SK-N-SH treated with all-trans-retinoic acid at 6 μM for 48 hours (cell line): ENCODE measurements around the gene STPG3.

Experiments
- ATAC-seq: fragments of 200-7000 bp; cut with Tn5 transposase; 3 replicates; pipeline ENCODE4 v1.9.1; 2020; ENCODE audit warnings: mild to moderate bottlenecking, moderate library complexity
- ARNTL ChIP-seq: fragments of 450-650 bp; formaldehyde crosslinking; IDR thresholded peaks from 2 replicates; pipeline ENCODE4 v1.5.0; 2020; ENCODE audit warnings: low read depth, mild to moderate bottlenecking, moderate library complexity, borderline replicate concordance
- BACH2 ChIP-seq: fragments of 250-450 bp; sonication (Bioruptor Pico); IDR thresholded peaks from 2 replicates; pipeline ENCODE4 v1.9.0; 2021; ENCODE audit warnings: mild to moderate bottlenecking, borderline replicate concordance
- CSDC2 ChIP-seq: fragments of 250-450 bp; sonication (Bioruptor Pico); IDR thresholded peaks from 2 replicates; pipeline ENCODE4 v1.5.0; 2020; ENCODE audit warnings: mild to moderate bottlenecking, moderate library complexity
- GLIS3 ChIP-seq: fragments of 250-450 bp; sonication (Bioruptor Pico); IDR thresholded peaks from 2 replicates; pipeline ENCODE4 v1.5.0; 2020; ENCODE audit warnings: mild to moderate bottlenecking, moderate library complexity
- OSR1 ChIP-seq: fragments of 250-450 bp; sonication (Bioruptor Pico); IDR thresholded peaks from 2 replicates; pipeline ENCODE4 v1.8.0; 2022; ENCODE audit warnings: moderate library complexity, mild to moderate bottlenecking, inconsistent platforms
- RARB ChIP-seq: fragments of 250-450 bp; sonication (Bioruptor Pico); IDR thresholded peaks from 2 replicates; pipeline ENCODE4 v1.8.0; 2021; ENCODE audit warnings: mild to moderate bottlenecking, moderate library complexity
- SNAI2 ChIP-seq: fragments of 250-450 bp; sonication (Bioruptor Pico); IDR thresholded peaks from 2 replicates; pipeline ENCODE4 v1.5.0; 2020; ENCODE audit warnings: mild to moderate bottlenecking, moderate library complexity
- TCF4 ChIP-seq: fragments of 250-450 bp; sonication (Bioruptor Pico); IDR thresholded peaks from 2 replicates; pipeline ENCODE4 v1.8.0; 2021; ENCODE audit warnings: mild to moderate bottlenecking, moderate library complexity, borderline replicate concordance
- ZC3H10 ChIP-seq: fragments of 250-450 bp; sonication (Bioruptor Pico); IDR thresholded peaks from 2 replicates; pipeline ENCODE4 v1.5.1; 2021; ENCODE audit warnings: mild to moderate bottlenecking, moderate library complexity
- ZFP3 ChIP-seq: fragments of 250-450 bp; sonication (Bioruptor Pico); IDR thresholded peaks from 2 replicates; pipeline ENCODE4 v1.5.0; 2020; ENCODE audit warnings: mild to moderate bottlenecking, moderate library complexity
- ZFP30 ChIP-seq: fragments of 450-650 bp; formaldehyde crosslinking; IDR thresholded peaks from 2 replicates; pipeline ENCODE4 v1.5.0; 2022; ENCODE audit warnings: mild to moderate bottlenecking, moderate library complexity
- ZNF565 ChIP-seq: fragments of 450-650 bp; formaldehyde crosslinking; conservative IDR thresholded peaks from 2 replicates; pipeline ENCODE4 v1.5.0; 2020; ENCODE audit warnings: low read depth, mild to moderate bottlenecking, moderate library complexity
- ZNF70 ChIP-seq: fragments of 450-650 bp; formaldehyde crosslinking; IDR thresholded peaks from 2 replicates; pipeline ENCODE4 v1.5.0; 2020; ENCODE audit warnings: mild to moderate bottlenecking, moderate library complexity
- ZNF8 ChIP-seq: fragments of 450-650 bp; formaldehyde crosslinking; IDR thresholded peaks from 2 replicates; pipeline ENCODE4 v1.5.0; 2020; ENCODE audit warnings: mild to moderate bottlenecking, moderate library complexity
- TF ChIP-seq, protein P1 (sequence below): fragments of 250-450 bp; sonication (Bioruptor Pico); IDR thresholded peaks from 2 replicates; pipeline ENCODE4 v1.5.1; 2020; ENCODE audit warnings: low read depth, mild to moderate bottlenecking, moderate library complexity
- TF ChIP-seq, protein P2 (sequence below): fragments of 250-450 bp; sonication (Bioruptor Pico); IDR thresholded peaks from 2 replicates; pipeline ENCODE4 v1.5.0; 2020; ENCODE audit warnings: mild to moderate bottlenecking, moderate library complexity
- TF ChIP-seq, protein P3 (sequence below): fragments of 250-450 bp; sonication (Bioruptor Pico); IDR thresholded peaks from 2 replicates; pipeline ENCODE4 v1.5.1; 2021; ENCODE audit warnings: mild to moderate bottlenecking, moderate library complexity
- TF ChIP-seq, protein P4 (sequence below): fragments of 250-450 bp; sonication (Bioruptor Pico); IDR thresholded peaks from 2 replicates; pipeline ENCODE4 v1.8.0; 2021; ENCODE audit warnings: low read depth, mild to moderate bottlenecking, moderate library complexity, borderline replicate concordance
- TF ChIP-seq, protein P5 (sequence below): fragments of 250-450 bp; sonication (Bioruptor Pico); IDR thresholded peaks from 2 replicates; pipeline ENCODE4 v1.8.0; 2020; ENCODE audit warnings: mild to moderate bottlenecking, moderate library complexity, borderline replicate concordance

Gene STPG3

DNA sequence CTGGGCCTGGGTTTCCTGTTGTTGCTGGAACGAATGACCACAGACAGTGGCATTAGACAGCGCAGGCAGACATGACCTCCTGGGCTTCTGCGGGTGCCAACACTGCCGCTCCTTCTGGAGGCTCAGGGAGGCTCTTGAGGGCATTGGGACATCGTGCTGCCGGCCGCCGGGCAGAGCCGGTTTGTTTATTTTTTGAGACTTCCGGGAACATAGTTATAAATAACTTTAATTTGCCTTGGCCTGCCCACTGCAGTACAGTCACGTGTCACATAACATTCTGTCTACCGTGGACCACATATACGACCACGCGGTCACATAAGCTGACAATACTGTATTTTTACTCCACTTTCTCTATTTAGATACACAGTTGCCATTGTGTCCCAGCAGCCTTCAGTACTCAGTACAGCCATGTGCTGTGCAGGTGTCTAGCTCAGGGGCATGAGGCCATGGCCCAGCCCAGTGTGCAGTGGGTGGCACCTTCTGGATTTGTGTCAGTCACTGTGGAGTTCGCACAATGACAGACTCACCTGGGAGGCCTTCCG is 18.2 kb downstream of the STPG3 start:
- no peak for ATAC-seq
- no peak for TF ChIP-seq BACH2
- TF ChIP-seq, protein P1, sequence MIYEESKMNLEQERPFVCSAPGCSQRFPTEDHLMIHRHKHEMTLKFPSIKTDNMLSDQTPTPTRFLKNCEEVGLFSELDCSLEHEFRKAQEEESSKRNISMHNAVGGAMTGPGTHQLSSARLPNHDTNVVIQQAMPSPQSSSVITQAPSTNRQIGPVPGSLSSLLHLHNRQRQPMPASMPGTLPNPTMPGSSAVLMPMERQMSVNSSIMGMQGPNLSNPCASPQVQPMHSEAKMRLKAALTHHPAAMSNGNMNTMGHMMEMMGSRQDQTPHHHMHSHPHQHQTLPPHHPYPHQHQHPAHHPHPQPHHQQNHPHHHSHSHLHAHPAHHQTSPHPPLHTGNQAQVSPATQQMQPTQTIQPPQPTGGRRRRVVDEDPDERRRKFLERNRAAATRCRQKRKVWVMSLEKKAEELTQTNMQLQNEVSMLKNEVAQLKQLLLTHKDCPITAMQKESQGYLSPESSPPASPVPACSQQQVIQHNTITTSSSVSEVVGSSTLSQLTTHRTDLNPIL (CRISPR knock-in tag), result no peak
- TF ChIP-seq GLIS3, result no peak
- TF ChIP-seq, protein P2, sequence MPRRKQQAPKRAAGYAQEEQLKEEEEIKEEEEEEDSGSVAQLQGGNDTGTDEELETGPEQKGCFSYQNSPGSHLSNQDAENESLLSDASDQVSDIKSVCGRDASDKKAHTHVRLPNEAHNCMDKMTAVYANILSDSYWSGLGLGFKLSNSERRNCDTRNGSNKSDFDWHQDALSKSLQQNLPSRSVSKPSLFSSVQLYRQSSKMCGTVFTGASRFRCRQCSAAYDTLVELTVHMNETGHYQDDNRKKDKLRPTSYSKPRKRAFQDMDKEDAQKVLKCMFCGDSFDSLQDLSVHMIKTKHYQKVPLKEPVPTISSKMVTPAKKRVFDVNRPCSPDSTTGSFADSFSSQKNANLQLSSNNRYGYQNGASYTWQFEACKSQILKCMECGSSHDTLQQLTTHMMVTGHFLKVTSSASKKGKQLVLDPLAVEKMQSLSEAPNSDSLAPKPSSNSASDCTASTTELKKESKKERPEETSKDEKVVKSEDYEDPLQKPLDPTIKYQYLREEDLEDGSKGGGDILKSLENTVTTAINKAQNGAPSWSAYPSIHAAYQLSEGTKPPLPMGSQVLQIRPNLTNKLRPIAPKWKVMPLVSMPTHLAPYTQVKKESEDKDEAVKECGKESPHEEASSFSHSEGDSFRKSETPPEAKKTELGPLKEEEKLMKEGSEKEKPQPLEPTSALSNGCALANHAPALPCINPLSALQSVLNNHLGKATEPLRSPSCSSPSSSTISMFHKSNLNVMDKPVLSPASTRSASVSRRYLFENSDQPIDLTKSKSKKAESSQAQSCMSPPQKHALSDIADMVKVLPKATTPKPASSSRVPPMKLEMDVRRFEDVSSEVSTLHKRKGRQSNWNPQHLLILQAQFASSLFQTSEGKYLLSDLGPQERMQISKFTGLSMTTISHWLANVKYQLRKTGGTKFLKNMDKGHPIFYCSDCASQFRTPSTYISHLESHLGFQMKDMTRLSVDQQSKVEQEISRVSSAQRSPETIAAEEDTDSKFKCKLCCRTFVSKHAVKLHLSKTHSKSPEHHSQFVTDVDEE (CRISPR knock-in tag), result no peak
- TF ChIP-seq, protein P3, sequence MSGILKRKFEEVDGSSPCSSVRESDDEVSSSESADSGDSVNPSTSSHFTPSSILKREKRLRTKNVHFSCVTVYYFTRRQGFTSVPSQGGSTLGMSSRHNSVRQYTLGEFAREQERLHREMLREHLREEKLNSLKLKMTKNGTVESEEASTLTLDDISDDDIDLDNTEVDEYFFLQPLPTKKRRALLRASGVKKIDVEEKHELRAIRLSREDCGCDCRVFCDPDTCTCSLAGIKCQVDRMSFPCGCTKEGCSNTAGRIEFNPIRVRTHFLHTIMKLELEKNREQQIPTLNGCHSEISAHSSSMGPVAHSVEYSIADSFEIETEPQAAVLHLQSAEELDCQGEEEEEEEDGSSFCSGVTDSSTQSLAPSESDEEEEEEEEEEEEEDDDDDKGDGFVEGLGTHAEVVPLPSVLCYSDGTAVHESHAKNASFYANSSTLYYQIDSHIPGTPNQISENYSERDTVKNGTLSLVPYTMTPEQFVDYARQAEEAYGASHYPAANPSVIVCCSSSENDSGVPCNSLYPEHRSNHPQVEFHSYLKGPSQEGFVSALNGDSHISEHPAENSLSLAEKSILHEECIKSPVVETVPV (CRISPR knock-in tag), result no peak
- TF ChIP-seq SNAI2, result no peak
- TF ChIP-seq CSDC2, result no peak
- TF ChIP-seq, protein P4, sequence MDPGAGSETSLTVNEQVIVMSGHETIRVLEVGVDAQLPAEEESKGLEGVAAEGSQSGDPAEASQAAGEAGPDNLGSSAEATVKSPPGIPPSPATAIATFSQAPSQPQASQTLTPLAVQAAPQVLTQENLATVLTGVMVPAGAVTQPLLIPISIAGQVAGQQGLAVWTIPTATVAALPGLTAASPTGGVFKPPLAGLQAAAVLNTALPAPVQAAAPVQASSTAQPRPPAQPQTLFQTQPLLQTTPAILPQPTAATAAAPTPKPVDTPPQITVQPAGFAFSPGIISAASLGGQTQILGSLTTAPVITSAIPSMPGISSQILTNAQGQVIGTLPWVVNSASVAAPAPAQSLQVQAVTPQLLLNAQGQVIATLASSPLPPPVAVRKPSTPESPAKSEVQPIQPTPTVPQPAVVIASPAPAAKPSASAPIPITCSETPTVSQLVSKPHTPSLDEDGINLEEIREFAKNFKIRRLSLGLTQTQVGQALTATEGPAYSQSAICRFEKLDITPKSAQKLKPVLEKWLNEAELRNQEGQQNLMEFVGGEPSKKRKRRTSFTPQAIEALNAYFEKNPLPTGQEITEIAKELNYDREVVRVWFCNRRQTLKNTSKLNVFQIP (CRISPR knock-in tag), result no peak
- TF ChIP-seq OSR1 (CRISPR knock-in tag), result no peak
- TF ChIP-seq ZNF70 (CRISPR knock-in tag), result no peak
- TF ChIP-seq, protein P5, sequence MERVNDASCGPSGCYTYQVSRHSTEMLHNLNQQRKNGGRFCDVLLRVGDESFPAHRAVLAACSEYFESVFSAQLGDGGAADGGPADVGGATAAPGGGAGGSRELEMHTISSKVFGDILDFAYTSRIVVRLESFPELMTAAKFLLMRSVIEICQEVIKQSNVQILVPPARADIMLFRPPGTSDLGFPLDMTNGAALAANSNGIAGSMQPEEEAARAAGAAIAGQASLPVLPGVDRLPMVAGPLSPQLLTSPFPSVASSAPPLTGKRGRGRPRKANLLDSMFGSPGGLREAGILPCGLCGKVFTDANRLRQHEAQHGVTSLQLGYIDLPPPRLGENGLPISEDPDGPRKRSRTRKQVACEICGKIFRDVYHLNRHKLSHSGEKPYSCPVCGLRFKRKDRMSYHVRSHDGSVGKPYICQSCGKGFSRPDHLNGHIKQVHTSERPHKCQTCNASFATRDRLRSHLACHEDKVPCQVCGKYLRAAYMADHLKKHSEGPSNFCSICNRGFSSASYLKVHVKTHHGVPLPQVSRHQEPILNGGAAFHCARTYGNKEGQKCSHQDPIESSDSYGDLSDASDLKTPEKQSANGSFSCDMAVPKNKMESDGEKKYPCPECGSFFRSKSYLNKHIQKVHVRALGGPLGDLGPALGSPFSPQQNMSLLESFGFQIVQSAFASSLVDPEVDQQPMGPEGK (CRISPR knock-in tag), result no peak
- TF ChIP-seq TCF4 (CRISPR knock-in tag), result no peak
- no peak for TF ChIP-seq ZNF565 (CRISPR knock-in tag)

DNA sequence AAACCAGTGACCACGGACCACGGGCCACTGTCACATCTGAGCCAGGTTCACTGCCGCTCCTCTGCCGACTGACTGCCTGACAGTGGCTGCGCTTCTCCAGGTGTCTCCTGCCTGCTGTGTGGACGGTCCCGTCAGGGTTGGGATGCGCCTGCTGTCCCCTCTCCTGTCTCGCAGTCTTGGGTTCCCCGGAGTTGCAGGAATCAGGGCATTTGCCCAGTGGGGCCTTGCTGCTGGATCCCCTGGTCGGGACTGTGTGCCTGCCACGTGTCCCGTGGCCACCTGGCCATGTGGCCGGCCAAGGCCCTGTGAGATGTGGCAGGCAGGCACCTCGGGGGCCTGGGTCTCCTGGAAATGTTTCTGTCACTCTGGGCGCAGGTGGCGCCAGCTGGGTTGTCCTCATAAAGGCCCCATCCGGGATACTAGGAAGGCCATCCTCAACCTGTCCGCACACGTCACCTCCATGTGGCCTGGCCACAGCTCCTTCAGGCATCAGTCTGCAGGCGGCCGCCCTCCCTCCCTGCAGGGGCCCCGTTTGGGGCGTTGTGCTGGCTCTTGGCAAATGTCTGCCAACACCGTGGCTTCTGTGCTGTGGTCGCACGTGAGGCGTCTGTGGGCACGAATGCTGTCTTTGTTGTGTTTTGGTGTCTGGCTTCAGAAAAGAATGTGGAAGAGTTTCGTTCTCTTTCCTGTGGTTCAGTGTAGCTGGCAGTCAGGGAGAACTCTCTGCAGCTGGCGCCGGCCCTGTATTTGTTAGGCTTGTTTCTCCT is 20.0 kb downstream of the STPG3 start:
- TF ChIP-seq BACH2 (no peak), ZNF70 (CRISPR knock-in tag) (no peak), SNAI2 (no peak), ZNF8 (CRISPR knock-in tag) (no peak), ZFP30 (CRISPR knock-in tag) (no peak), RARB (CRISPR knock-in tag) (no peak), ZFP3 (CRISPR knock-in tag) (no peak), ZNF565 (CRISPR knock-in tag) (no peak), ZC3H10 (no peak), ARNTL (CRISPR knock-in tag) (no peak)
- TF ChIP-seq, protein P4 (CRISPR knock-in tag), result no peak
- TF ChIP-seq, protein P1 (CRISPR knock-in tag), result no peak
- no peak for ATAC-seq
